ENCODE data around the gene HOXD11. TPM values are rescaled to one million over a fixed set of nuclear protein-coding genes. Genes with fewer than 3 reads are reported as not detected.

The HOXD11 gene
- total and polyA plus RNA-seq, 11 donors, result not detected

DNA sequence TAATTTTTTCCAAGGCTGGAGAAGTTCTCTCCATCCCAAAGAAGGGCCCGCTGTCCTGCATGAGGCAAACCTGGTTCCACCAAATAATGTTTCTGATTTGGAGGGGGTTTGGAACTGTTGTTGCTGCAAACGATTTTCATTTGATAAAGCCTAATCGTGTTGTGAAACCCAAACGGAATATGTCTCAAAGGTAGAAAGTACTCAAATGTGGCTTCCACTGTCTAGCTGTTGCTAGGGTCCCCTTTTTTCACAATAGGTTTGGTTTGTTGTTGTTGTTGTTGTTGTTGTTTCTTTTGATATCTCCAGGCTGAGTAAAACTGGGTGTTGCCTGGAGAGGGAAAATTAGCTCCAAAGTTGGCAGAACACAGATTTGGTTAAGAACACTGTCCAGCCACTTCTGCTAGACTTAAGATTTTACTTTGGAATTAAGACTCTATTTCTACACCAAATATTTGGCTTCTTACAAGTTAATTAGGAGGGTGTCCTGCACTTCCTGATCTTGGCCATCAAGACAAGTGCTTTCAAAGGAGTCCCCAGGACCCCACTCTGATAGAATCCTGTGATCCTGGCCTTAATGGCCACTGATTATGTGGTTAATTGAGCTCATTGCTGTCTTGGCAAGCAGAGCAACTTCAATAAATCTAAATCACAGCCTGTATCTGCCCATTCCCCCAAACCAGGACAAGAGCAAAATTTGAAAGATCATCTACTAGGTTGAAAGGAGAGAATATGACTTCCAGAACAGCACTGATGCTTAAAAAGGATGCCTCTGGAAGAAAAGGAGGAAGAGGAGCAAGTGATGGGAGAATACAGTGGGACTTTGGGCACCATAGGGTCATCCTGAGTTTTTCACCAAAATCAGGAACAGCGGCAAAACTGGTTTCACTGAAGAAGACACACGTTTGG lies 17.9 kb upstream of the HOXD11 start:
- TF ChIP-seq CTCF (IDR thresholded peaks at IDR 0.05), result no peak
- no peak for TF ChIP-seq POLR2A (IDR thresholded peaks at IDR 0.05)
- no peak for DNase-seq
- H3K36me3 ChIP-seq, result no peaks in the 10 kb centered on the region
- WGBS, 4 donors, result 6 to 14% (median 8%) methylated on average over 6 of the region's 6 CpGs
- H3K4me1 ChIP-seq, result peaks cover 0 to 49% (median 12%) of the 10 kb centered on the region in 12 donors
- peaks cover 87 to 100% (median 98%) of the 10 kb centered on the region in 9 donors for H3K27me3 ChIP-seq
- intact Hi-C loops (cut with DNase I), result loop anchor here (2.0 to 10.0 kb wide), 7 partner anchors 398 to 722 kb away; no protein-coding TSS in a partner anchor
- peak overlapping the region in 1 of 12 donors; percentile 86 for H3K27ac ChIP-seq
- no peak overlapping the region for H3K4me3 ChIP-seq
- H3K9me3 ChIP-seq, result no peaks in the 10 kb centered on the region
- no peak for ATAC-seq

- peak in 1 of 5 donors; percentile 5 for DNase-seq
- peaks cover 89 to 100% (median 98%) of the 10 kb centered on the region in 9 donors for H3K27me3 ChIP-seq
- TF ChIP-seq CTCF (IDR thresholded peaks at IDR 0.05), result no peak
- TF ChIP-seq POLR2A (IDR thresholded peaks at IDR 0.05), result no peak
Measured at GRCh38 chr2:176089843-176090395, 17.2 kb upstream of the HOXD11 start.

DNA sequence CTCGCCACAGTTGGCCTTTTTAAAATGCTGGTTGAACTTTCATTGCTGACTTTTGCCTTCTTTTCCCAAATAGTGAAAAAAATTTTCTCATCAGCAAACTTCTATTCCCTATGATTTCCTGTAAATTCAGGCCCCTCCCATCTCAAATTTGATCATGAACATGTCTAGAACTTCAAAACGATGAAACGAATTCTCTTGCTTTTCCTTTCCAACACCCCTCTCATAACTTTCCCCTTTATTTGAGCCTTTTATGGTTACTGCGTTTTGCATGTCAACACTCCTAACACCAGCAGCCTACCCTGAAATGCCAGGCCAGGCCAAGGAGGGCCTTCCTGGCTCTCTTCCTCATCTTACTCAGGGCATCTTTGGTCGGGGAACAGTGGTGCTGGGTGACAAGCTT lies 16.2 kb upstream of the HOXD11 start:
- DNase-seq (no peak), ATAC-seq (no peak)
- Histone ChIP-seq H3K9me3 (no peaks in the 10 kb centered on the region), H3K36me3 (no peaks in the 10 kb centered on the region), H3K4me3 (no peak overlapping the region), H3K27ac (peak overlapping the region in 1 of 12 donors; percentile 86), H3K27me3 (peaks cover 89 to 100% (median 98%) of the 10 kb centered on the region in 9 donors), H3K4me1 (peaks cover 0 to 39% (median 12%) of the 10 kb centered on the region in 12 donors)
- WGBS, 4 donors, result 18 to 23% (median 22%) methylated on average over 5 of the region's 5 CpGs
- no peak for TF ChIP-seq CTCF (IDR thresholded peaks at IDR 0.05)
- no peak for TF ChIP-seq POLR2A (IDR thresholded peaks at IDR 0.05)
- intact Hi-C loops (cut with DNase I), result loop anchor here in 2 of 10 donors (10.0 kb wide), 1 partner anchor 836 kb away; no protein-coding TSS in a partner anchor

More at GRCh38 chr2:176089843-176090395, 17.2 kb upstream of the HOXD11 start:
- no peaks in the 10 kb centered on the region for H3K9me3 ChIP-seq
- H3K36me3 ChIP-seq, result no peaks in the 10 kb centered on the region
- no peak for ATAC-seq
- H3K4me3 ChIP-seq, result no peak overlapping the region
- intact Hi-C loops (cut with DNase I), result loop anchor here (2.0 to 10.0 kb wide), 8 partner anchors 399 to 835 kb away; no protein-coding TSS in a partner anchor
- peaks cover 0 to 48% (median 12%) of the 10 kb centered on the region in 12 donors for H3K4me1 ChIP-seq
- peak overlapping the region in 1 of 12 donors; percentile 86 for H3K27ac ChIP-seq

All from heart left ventricle (tissue), 16 donors.